Muscle layer of duodenum (tissue), 2 donors: ENCODE results near the gene OR6V1.

Source experiments
- H3K27ac ChIP-seq: one replicate; pipeline ENCODE4 v1.7.0; 2013; ENCODE audit warnings: mild to moderate bottlenecking, low read length
- H3K27me3 ChIP-seq: one replicate; pipeline ENCODE4 v1.7.0; 2013; ENCODE audit warnings: low read depth, mild to moderate bottlenecking, control low read depth, low read length
- H3K36me3 ChIP-seq, 2 donors: one replicate each; pipeline ENCODE4 v1.7.0; 2013; ENCODE audit warnings: low read length in 2 of 2, control low read depth in 1 of 2, mild to moderate bottlenecking in 1 of 2; ENCODE audit not compliant: insufficient read depth in 2 of 2, control insufficient read depth in 1 of 2
- H3K4me1 ChIP-seq, 2 donors: one replicate each; pipeline ENCODE4 v1.7.0; 2013; ENCODE audit warnings: low read length in 2 of 2, mild to moderate bottlenecking in 2 of 2, control low read depth in 1 of 2, moderate library complexity in 1 of 2; ENCODE audit not compliant: insufficient read depth in 2 of 2, control insufficient read depth in 1 of 2
- H3K4me3 ChIP-seq, 2 donors: one replicate each; pipeline ENCODE4 v1.7.0; 2013; ENCODE audit warnings: low read length in 2 of 2, low read depth in 1 of 2, mild to moderate bottlenecking in 1 of 2
- H3K9me3 ChIP-seq, 2 donors: one replicate each; pipeline ENCODE4 v1.7.0; 2013; ENCODE audit warnings: low read length in 2 of 2, control low read depth in 1 of 2, mild to moderate bottlenecking in 1 of 2; ENCODE audit not compliant: control insufficient read depth in 1 of 2
- donor health status: healthy.

Gene OR6V1, protein sequence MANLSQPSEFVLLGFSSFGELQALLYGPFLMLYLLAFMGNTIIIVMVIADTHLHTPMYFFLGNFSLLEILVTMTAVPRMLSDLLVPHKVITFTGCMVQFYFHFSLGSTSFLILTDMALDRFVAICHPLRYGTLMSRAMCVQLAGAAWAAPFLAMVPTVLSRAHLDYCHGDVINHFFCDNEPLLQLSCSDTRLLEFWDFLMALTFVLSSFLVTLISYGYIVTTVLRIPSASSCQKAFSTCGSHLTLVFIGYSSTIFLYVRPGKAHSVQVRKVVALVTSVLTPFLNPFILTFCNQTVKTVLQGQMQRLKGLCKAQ

DNA sequence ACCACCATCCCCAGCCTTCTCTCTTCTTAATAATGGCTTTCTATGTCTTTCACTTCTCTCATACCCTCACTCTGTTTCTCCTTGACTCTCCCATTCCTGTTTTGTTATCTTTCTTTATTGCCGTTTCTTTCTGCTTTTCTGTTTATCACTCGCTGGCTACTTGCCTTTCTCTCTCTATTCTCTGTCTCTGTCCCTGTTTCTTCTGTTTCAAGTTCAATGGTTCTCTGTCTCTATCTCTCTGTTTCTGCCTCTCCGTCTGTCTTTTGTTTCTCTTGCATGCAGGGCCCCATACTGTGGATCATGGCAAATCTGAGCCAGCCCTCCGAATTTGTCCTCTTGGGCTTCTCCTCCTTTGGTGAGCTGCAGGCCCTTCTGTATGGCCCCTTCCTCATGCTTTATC, at the start of gene OR6V1:
Gene OR6V1, plus strand, starts transcription at position 301 of the 400 bp plus-strand sequence. Its CDS starts 0 bp downstream, at position 301.
- no peak within 1 kb of the TSS for H3K4me3 ChIP-seq
- H3K27ac ChIP-seq = no peak within 1 kb of the TSS
- no peaks in the 10 kb centered on the region for H3K27me3 ChIP-seq
- no peaks in the 10 kb centered on the region for H3K4me1 ChIP-seq
- no peaks in the 10 kb centered on the region for H3K36me3 ChIP-seq
- H3K9me3 ChIP-seq = no peaks in the 10 kb centered on the region

DNA sequence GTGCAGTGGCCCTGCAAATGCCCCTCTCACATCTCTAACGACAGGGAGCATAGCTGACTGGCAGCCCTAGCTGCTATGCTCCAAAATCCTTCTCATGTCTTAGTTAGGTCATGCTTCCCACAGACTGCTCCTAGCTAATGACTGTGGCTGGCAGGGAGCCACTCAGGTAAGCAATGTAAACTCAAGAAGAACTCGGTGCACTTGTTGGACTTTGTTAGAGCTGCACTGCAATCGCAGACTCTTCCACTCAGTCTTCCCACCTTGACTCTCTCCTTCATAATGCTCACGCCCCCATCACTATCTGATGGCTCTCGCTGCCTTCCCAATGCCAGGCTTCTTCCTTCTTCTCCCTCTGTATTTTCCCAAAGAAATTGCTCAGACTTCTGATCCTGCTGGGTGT, 49.2 kb upstream of the OR6V1 start:
- H3K36me3 ChIP-seq = no peaks in the 10 kb centered on the region
- H3K4me1 ChIP-seq = no peaks in the 10 kb centered on the region
- H3K9me3 ChIP-seq = no peaks in the 10 kb centered on the region
- H3K4me3 ChIP-seq = peak overlapping the region in 1 of 2 donors; percentile 46
- no peak overlapping the region for H3K27ac ChIP-seq
- H3K27me3 ChIP-seq = no peaks in the 10 kb centered on the region

DNA sequence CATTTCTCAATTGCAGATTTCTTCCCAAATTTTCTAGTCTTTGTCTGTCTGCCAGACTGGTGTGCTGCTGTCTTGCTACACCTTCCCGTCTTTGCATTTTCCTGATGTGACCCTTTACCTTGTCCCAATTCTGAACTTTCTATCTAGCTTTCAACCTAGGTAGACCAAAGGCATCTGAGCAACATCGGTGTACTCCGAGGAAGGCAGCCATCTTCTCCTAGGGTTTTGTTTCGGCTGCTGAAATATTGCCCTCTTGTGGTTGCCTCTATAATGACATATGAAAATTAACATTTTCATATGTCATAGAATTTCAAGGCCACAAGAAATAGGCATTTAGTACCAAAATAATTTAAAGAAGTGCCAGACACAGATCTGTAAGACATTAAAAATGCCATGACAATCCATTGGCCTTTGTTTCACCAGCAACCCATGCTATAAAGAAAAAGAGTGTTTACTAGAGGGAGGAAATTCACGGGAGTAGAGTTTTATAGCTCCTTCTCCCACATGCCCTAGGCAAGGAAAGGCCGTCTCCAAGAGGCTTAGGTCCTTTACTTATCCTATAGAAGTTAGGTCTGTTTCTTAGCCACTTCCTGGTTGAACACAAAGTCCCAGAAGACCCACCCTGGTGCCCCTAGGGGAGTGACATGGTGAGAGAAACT, 48.6 kb upstream of the OR6V1 start:
- Histone ChIP-seq H3K4me3 (peak overlapping the region in 1 of 2 donors; percentile 46), H3K27ac (no peak overlapping the region), H3K36me3 (no peaks in the 10 kb centered on the region), H3K9me3 (no peaks in the 10 kb centered on the region), H3K4me1 (no peaks in the 10 kb centered on the region), H3K27me3 (no peaks in the 10 kb centered on the region)

DNA sequence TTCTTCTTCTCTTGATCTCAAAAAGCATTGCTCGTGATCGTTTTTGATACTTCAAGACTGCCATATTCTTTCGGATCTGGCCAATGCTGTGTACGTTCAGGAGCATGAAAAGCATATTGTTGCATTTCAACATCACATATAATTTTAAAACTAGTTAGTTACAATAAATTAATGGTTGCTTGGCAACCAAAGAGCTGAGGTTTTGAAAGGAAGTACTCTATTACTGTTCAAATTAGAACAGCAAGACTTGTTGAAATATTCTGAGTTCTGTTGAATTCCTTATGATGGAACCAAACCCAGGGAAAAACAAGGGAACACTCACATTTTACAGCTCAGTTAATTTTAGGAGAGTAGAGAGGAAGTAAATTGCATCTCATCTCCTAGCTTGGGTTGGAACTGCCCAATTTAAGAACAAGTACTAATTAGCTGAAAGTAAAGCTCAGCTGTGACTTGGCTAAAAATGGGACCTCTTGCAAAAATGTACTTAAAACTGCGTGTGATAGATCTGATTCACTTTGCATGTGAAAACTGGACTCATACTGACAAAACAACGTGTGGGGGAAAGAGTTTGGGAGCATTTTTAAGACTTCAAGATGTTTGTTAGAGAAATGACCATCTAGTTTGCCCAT, 46.4 kb upstream of the OR6V1 start:
- no peak overlapping the region for H3K4me3 ChIP-seq
- H3K27ac ChIP-seq = no peak overlapping the region
- no peaks in the 10 kb centered on the region for H3K4me1 ChIP-seq
- H3K36me3 ChIP-seq = no peaks in the 10 kb centered on the region
- H3K9me3 ChIP-seq = no peaks in the 10 kb centered on the region
- no peaks in the 10 kb centered on the region for H3K27me3 ChIP-seq

DNA sequence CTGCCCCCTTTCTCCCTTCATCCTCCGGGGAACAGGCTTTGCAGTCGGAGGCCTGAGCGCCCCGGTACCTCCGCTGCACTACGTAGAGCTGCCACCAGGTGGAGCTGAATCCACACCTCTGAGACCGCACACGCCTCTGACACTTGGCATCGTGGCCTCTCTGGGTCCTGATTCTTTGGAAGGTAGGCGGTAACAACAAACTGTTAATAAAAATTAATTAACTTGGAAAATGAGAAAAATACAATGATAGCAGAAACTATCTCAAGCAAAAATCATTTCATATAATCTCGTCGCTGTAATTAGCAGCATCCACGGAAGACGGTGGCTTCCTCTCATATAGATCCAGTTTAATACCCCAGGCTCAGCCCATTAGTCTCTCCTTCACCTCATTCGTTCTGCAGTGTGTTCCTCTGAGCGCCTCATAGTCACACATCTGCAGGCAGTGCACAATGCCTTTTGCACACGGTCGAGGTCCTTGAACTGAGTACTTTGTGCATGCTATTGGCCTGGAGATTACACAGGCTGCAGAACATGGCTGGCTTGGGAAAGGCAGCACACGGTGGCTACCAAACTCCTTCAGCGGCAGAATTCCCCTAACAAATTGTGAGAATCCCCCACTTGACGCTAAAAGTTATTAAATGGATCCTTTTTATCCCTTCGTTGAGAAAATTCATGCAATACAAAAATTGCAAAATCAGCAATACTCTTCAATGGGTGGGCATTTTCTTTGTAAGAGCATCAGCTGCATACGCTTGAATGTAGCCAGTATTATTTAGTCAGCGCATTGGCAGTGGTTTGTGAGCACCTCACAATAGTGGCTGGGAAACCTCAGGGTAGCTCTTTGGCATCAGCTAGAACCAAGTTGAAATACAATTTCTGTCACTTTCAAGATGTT, 43.9 kb upstream of the OR6V1 start:
- no peak overlapping the region for H3K4me3 ChIP-seq
- H3K27ac ChIP-seq = no peak overlapping the region
- H3K9me3 ChIP-seq = no peaks in the 10 kb centered on the region
- no peaks in the 10 kb centered on the region for H3K36me3 ChIP-seq
- no peaks in the 10 kb centered on the region for H3K27me3 ChIP-seq
- no peaks in the 10 kb centered on the region for H3K4me1 ChIP-seq

DNA sequence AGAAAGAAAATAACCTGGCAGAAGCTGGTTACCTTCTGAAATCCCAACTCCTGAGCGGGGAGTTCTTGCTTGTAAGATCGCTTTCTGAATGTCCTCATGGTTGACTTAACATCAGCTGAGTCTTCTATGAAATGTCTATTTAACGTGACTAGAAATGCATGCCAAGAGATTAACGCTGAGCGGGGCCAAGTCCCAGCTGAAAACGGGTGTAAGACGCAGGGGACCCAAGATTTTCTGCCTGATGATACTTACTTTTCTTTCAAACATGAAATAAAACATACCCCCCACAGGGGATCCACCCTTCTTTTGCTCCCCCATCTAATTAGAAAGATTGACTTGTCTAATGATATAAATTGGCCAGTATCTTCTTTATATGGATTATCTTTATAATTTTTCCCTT, 40.1 kb upstream of the OR6V1 start:
- H3K27ac ChIP-seq = no peak overlapping the region
- no peaks in the 10 kb centered on the region for H3K9me3 ChIP-seq
- H3K4me1 ChIP-seq = peaks cover 0 to 10% of the 10 kb centered on the region in 2 donors
- H3K4me3 ChIP-seq = no peak overlapping the region
- no peaks in the 10 kb centered on the region for H3K27me3 ChIP-seq
- no peaks in the 10 kb centered on the region for H3K36me3 ChIP-seq

DNA sequence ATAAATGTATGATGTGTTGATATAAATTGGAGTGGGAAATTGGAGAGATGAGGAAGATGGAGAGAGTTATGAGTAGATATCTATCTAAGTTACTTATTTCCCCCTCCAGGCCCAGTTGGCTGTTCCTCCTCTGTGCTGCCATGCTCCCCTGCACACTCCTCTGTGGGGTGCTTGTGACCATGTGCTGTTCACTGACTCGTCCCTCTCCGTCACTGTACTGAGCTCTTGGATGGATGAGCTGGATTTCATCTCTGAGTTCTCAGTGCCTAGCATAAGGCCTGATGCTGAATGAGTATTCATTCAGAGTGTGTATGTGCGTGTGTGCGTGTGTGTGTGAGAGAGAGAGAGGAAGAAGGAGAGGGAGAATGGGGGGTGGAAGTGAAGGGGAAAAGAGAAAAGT, 39.7 kb upstream of the OR6V1 start:
- Histone ChIP-seq H3K4me3 (no peak overlapping the region), H3K4me1 (peaks cover 0 to 10% of the 10 kb centered on the region in 2 donors), H3K27me3 (no peaks in the 10 kb centered on the region), H3K9me3 (no peaks in the 10 kb centered on the region), H3K27ac (no peak overlapping the region), H3K36me3 (no peaks in the 10 kb centered on the region)

DNA sequence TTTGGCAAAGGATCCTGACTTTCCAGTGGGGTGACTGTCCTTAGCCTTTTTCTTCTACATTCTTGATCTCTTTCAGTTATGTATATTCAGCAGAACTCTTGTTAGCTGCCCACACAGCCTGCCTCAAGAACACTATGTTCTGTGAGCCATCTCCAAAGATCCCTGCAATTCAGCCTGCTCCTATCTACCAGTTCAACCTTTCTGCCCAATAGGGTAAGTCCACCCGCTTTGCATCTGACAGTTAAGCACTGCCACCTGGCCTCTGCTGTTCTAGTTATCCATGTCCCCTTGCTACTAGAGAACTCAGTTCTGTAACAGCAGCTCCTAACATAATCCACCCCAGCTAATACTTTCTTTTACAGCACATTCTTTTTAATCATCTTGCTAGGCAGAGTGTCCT, 38.7 kb upstream of the OR6V1 start:
- Histone ChIP-seq H3K27ac (no peak overlapping the region), H3K4me3 (no peak overlapping the region), H3K9me3 (no peaks in the 10 kb centered on the region), H3K36me3 (no peaks in the 10 kb centered on the region), H3K27me3 (no peaks in the 10 kb centered on the region), H3K4me1 (peaks cover 0 to 10% of the 10 kb centered on the region in 2 donors)

DNA sequence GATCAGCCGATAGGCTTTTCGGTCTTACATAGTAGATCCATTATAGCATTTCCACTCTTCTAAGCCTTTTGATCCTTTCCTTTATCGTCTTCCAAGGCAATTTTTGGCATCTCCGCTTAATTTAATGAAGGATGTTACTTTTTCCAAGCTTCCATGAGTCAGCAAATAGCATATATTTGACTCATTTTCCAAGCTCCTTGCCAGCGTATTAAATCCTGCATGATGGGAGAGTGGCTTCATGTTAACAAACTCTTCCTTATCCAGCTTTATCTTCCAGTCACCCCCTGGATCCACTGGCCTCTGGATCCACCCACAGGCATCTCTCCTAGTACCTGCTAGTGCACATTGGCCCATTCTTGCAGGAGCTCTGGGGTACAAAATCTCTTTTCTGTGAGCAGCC, 38.2 kb upstream of the OR6V1 start:
- H3K9me3 ChIP-seq = no peaks in the 10 kb centered on the region
- no peaks in the 10 kb centered on the region for H3K36me3 ChIP-seq
- peaks cover 0 to 10% of the 10 kb centered on the region in 2 donors for H3K4me1 ChIP-seq
- H3K27ac ChIP-seq = no peak overlapping the region
- H3K4me3 ChIP-seq = no peak overlapping the region
- H3K27me3 ChIP-seq = no peaks in the 10 kb centered on the region

DNA sequence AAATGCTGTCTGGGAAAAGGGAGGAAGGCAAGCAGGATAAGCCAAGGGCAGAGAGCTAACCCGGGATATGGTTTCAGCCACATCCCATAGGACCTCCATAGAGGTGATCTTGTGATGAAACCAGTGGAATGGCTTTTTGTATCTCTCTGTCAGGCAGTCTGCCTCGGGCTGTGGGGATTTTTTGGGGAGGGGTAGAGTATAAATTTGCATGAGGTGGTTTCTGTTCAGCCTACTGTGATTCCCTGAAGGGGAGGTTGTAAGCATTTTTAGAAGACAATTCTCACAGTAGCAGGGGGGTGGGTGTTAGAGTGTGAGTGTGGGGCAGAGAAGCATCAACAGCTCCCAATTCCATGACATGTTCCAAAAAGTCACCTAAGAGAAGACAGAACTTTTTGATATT, 37.1 kb upstream of the OR6V1 start:
- no peaks in the 10 kb centered on the region for H3K9me3 ChIP-seq
- H3K36me3 ChIP-seq = no peaks in the 10 kb centered on the region
- peaks cover 0 to 10% of the 10 kb centered on the region in 2 donors for H3K4me1 ChIP-seq
- no peak overlapping the region for H3K4me3 ChIP-seq
- H3K27me3 ChIP-seq = no peaks in the 10 kb centered on the region
- H3K27ac ChIP-seq = no peak overlapping the region
